Measurements from ENCODE around the gene AKT3. TPM values are rescaled to one million over a fixed set of nuclear protein-coding genes. Genes with fewer than 3 reads are reported as not detected.

AKT3 gene
- total and polyA plus RNA-seq, 2 experiments from 2014 or later: 4.5 to 18.5 TPM

- H3K4me3 ChIP-seq: no peak overlapping the region
- H3K9me2 ChIP-seq (ENCODE audit: insufficient read depth): no peaks in the 10 kb centered on the region
- no peaks in the 10 kb centered on the region for H3K79me2 ChIP-seq (replicated peaks; ENCODE audit: insufficient read depth)
- Mint-ChIP-seq H3K36me3 (ENCODE audit: low read depth) (no peaks in the 10 kb centered on the region), H3K4me1 (no peaks in the 10 kb centered on the region), H3K9me3 (no peaks in the 10 kb centered on the region), H3K27me3 (ENCODE audit: insufficient read depth, low read depth, poor library complexity) (no peaks in the 10 kb centered on the region), H3K4me3 (no peak overlapping the region), H3K27ac (no peak overlapping the region)
- H3K27ac ChIP-seq (ENCODE audit: low read depth): no peak overlapping the region
- no peaks in the 10 kb centered on the region for H3K4me1 ChIP-seq (ENCODE audit: insufficient read depth)
- no peaks in the 10 kb centered on the region for H4K20me1 ChIP-seq (replicated peaks; ENCODE audit: insufficient read depth)
- no peak for DNase-seq (ENCODE audit: low spot score)
- no peak for TF ChIP-seq EZH2phosphoT487 (IDR thresholded peaks at IDR 0.05; ENCODE audit: unreplicated experiment)
- TF ChIP-seq POLR2AphosphoS5 (IDR thresholded peaks at IDR 0.05; ENCODE audit: low read depth): no peak
- no peaks in the 10 kb centered on the region for H3K27me3 ChIP-seq (ENCODE audit: insufficient read depth)
- no peak overlapping the region for H3K4me2 ChIP-seq
- no peak for ATAC-seq
- no peaks in the 10 kb centered on the region for H3K36me3 ChIP-seq (ENCODE audit: insufficient read depth)
- H2AFZ ChIP-seq: no peak overlapping the region
- no peaks in the 10 kb centered on the region for H3F3A ChIP-seq (replicated peaks; ENCODE audit: low read depth)
Observed at GRCh38 chr1:243680860-243681259, 169.2 kb downstream of the AKT3 start.

GRCh38 chr1:243672539-243673074, 177.4 kb downstream of the AKT3 start:
- Histone ChIP-seq H3K27me3 (ENCODE audit: insufficient read depth) (no peaks in the 10 kb centered on the region), H3K9me2 (ENCODE audit: insufficient read depth) (no peaks in the 10 kb centered on the region), H3F3A (replicated peaks; ENCODE audit: low read depth) (no peaks in the 10 kb centered on the region), H3K36me3 (ENCODE audit: insufficient read depth) (no peaks in the 10 kb centered on the region), H3K4me1 (ENCODE audit: insufficient read depth) (no peaks in the 10 kb centered on the region), H3K4me2 (no peak overlapping the region), H3K27ac (ENCODE audit: low read depth) (no peak overlapping the region), H4K20me1 (replicated peaks; ENCODE audit: insufficient read depth) (no peaks in the 10 kb centered on the region; the same call in 1 of the 2 replicates), H3K79me2 (replicated peaks; ENCODE audit: insufficient read depth) (no peaks in the 10 kb centered on the region), H2AFZ (no peak overlapping the region), H3K4me3 (no peak overlapping the region)
- no peak for ATAC-seq
- Mint-ChIP-seq H3K4me3 (no peak overlapping the region), H3K9me3 (no peaks in the 10 kb centered on the region), H3K27ac (no peak overlapping the region), H3K4me1 (peaks cover 4% of the 10 kb centered on the region), H3K27me3 (ENCODE audit: insufficient read depth, low read depth, poor library complexity) (no peaks in the 10 kb centered on the region), H3K36me3 (ENCODE audit: low read depth) (no peaks in the 10 kb centered on the region; the same call in 2 of the 3 replicates)
- DNase-seq (ENCODE audit: low spot score): no peak
- TF ChIP-seq ZNF462 (CRISPR knock-in tag; IDR thresholded peaks at IDR 0.05): no peak
- no peak for TF ChIP-seq REST (IDR thresholded peaks at IDR 0.05; ENCODE audit: unreplicated experiment)
- TF ChIP-seq CTCF (conservative IDR thresholded peaks at IDR 0.05; ENCODE audit: low read depth in 2 of 2): no peak
- no peak for TF ChIP-seq ZNF331 (CRISPR knock-in tag; IDR thresholded peaks at IDR 0.05; ENCODE audit: low read depth)
- TF ChIP-seq POLR2AphosphoS5 (IDR thresholded peaks at IDR 0.05; ENCODE audit: low read depth): no peak
- no peak for TF ChIP-seq ZNF114 (CRISPR knock-in tag; IDR thresholded peaks at IDR 0.05)
- TF ChIP-seq CREB1 (CRISPR knock-in tag; IDR thresholded peaks at IDR 0.05; ENCODE audit: low read depth): no peak
- no peak for TF ChIP-seq STAT1 (IDR thresholded peaks at IDR 0.05; ENCODE audit: unreplicated experiment)
- TF ChIP-seq NANOG (IDR thresholded peaks at IDR 0.05; ENCODE audit: borderline replicate concordance): no peak
- TF ChIP-seq JUNB (IDR thresholded peaks at IDR 0.05; ENCODE audit: unreplicated experiment): no peak

Measured in GM23338 (cell line).